GM21717 (cell line): ENCODE measurements around the gene WBP2.

Experiments used
- ATAC-seq: cut with Tn5 transposase; IDR thresholded peaks from one replicate; pipeline ENCODE4 v1.9.1; 2021; ENCODE audit warnings: mild to moderate bottlenecking, moderate library complexity; ENCODE audit not compliant: unreplicated experiment

WBP2 gene

DNA sequence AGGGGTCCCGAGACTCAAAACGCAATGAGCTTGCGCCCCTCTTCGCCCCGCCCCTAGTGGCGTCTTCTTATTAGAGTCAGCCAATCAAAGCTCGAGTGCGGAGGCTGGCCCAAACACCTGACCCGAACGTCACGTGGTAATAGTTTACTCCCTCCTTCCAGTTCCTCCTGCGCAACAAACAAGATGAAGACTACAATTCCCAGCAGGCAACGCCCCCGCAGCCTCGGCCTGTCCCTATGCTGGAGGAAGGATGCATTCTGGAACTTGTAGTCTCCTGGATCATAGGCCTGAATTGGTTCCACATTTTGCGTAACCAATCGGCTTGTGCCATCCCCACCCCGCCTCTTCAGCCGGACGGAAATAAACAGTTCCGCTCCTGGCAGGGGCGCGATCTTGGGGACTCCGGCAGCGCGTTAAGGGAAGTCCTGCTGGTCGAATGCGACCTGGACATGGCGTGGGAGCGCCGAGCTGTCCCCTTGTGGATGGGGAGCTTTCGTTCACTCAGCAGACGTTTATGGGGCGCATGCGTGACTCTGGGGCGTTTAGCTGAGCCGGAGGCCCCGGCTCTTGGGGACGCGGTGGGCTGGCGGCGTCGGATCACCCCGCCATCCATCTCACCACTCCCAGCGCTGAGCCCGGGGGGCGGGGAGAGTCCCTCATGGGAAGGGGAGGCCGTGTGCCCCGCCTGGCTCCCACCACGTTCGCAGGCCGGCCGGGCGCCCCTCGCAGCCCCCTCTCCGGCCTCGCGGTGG, at the start of gene WBP2:
WBP2 (minus strand) TSS at position 26 of the 752 bp plus-strand sequence. CDS start 38 bp downstream, outside the sequence.
- peak; percentile 82 for ATAC-seq

- no peak for ATAC-seq
These were observed 47.3 kb upstream of the WBP2 start for GRCh38 chr17:75902406-75902805.

GRCh38 chr17:75901727-75902126, 46.6 kb upstream of the WBP2 start:
- ATAC-seq = no peak

DNA sequence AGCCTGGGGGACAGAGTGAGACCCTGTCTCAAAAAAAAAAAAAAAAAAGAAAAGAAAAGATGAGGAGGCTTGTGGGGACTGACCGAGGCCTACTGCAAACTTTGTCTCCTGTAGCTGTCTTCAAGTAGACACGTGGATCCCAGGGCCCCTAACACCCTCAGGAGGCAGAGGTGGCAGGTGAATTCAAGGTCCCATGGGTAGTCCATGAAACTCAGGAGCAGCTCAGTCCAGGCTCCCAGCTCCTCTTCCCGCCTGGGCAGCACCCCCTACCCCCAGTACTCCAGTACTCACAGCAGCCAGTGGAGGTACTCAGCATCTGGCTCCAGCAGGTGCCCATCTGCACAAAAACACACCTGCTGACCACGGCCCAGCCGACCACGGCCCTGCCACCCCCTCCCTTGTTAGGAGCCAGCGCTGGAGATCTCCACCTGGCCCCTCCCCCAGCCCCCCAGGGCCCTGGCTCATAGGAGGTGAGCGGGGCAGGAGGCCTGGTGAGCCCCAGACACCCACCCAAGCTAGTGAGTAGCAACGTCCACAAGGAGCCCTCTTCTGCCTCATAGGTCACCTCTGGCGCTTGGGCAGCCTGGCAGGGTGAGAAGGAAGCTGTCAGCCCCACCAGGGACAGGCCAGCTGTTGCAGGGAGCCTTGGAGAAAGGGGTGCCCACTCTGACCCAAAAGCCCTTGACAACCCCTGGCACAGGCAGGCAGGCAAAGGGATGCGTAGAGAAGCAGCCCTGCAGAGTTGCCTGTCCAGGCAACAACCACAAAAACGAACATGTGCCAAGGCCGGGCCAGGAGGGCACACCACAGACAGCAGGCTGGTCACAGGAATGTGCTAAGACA, 45.8 kb upstream of the WBP2 start:
- ATAC-seq = no peak

- no peak for ATAC-seq
These were observed 44.8 kb upstream of the WBP2 start for GRCh38 chr17:75899767-75900468.

DNA sequence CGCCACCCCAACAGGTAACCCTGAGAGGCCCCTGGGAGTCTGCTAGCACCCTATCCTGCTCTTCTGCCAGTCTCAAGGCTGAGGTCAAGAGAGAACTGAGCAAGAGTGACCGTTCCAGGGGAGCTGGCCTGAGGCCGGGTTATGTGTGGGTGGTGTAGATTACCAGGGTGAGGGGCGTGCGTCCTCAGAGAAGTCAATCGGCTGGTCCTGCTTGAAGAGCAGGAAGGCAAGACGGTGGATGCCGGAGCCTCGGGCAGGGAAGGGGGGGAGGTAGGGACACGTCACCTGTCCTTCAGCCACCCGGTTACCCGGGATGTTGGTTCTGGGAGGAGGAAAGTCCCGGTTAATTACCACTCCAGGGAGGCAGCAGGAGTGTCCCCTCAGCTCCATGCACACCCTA, 44.2 kb upstream of the WBP2 start:
- no peak for ATAC-seq

DNA sequence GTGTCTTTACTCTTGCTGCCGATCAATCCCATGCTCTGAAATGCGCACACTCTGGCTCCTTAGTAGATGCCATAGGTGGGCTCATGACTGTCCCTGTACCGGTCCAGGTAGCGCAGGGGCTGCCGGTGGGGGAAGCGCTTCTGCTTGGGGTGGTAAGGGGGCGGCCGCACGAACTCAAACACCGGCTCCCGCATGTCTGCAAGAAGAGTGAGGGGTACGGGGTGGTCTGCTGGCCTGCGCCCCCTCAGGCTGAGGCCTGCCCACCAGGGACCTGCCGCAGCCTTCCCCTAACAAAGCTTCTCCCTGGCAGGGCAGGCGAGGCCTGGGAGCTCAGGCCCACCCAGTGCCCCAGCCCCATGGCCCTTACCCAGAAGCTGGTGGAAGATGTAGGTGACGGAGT, 43.7 kb upstream of the WBP2 start:
- no peak for ATAC-seq

DNA sequence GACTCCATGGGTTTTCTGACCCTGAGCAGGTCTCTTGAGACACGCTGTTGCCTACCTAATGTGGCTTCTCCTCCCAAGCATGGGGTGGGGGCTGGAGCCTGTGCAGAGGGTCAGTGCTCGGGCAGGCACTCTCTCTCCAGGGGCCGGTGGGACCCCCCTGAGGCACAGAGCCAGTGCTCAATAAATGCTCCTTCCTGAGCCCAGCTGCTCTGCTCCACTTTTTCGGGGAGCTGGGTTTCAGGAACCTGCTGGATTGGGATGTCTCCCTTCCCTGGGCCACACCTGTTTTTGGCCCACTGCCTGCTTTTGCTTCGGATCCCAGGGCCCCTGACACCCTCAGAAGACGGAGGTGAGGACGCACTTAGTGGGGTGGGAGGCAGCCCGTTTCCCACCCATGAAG, 42.9 kb upstream of the WBP2 start:
- no peak for ATAC-seq

GRCh38 chr17:75897160-75898019, 42.3 kb upstream of the WBP2 start:
- no peak for ATAC-seq

- ATAC-seq = peak; percentile 39
These were observed 41.5 kb upstream of the WBP2 start, which contains the start of gene TRIM65 for GRCh38 chr17:75896415-75897159. TSS of gene TRIM65 (minus strand) at chr17:75896951. CDS start at chr17:75896937, 14 bp downstream.

DNA sequence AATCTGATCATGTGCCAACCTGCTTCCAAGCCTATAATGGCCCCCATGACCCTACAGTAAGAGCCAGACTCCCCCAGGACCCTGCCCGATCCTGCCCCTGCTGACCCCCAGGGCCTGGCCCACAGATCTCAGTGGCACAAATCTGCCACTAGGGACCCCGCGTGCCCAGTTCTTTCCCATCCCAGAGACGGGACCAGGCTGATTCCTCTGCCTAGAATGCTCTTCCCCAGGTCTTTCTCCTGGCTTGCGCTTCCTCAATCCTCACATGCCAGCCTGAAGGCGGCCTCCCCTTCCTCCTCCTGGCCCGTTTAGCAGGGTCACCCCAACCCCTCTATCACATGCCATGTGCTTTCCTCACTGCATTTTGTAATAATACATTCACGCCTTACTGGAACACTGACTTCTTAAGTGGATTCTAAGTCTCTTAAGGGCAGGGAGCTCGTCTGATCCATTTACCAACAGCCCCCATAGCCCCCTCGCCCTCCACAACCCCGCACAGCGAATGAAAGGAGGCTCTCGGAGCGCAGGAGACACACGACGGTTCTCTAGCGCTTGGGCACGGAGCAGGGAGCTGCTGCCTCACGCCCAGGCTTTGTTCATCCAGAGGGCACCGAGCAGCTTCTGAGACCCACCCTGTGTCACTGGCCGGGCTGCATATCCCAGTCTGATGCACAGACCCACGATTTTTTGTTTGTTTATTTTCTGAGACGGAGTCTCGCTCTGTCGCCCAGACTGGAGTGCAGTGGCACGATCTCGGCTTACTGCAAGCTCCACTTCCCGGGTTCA, 40.4 kb upstream of the WBP2 start:
- ATAC-seq = no peak

DNA sequence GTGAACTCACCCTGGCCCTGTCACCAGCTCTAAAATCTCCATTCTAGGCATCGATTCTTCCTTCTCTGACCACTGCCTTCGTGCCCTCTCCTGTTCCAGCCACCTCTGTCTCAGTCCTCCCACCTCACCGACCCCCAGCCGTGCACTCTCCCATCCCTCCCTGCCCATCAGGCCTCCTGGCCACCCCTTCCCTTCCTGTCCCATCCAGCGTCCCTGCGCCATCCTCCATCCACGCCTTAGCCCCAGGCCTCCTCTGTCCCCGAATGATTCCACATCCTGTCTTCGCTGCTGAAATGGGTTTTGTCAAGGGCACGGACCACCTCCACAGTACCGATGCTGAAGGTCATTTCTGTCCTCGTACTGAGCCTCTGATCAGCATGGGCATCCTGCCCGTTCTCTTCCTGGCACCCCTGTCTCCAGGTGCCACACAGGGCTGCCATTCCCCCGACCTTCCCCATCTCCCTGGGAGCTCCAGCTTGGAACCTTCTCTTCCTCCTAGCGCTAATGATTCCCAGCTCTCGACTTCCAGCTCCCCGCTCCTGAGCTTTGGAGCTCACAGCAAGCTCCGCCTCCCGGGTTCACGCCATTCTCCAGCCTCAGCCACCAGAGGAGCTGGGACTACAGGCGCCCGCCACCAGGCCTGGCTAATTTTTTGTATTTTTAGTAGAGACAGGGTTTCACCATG, 39.1 kb upstream of the WBP2 start:
- ATAC-seq = no peak

DNA sequence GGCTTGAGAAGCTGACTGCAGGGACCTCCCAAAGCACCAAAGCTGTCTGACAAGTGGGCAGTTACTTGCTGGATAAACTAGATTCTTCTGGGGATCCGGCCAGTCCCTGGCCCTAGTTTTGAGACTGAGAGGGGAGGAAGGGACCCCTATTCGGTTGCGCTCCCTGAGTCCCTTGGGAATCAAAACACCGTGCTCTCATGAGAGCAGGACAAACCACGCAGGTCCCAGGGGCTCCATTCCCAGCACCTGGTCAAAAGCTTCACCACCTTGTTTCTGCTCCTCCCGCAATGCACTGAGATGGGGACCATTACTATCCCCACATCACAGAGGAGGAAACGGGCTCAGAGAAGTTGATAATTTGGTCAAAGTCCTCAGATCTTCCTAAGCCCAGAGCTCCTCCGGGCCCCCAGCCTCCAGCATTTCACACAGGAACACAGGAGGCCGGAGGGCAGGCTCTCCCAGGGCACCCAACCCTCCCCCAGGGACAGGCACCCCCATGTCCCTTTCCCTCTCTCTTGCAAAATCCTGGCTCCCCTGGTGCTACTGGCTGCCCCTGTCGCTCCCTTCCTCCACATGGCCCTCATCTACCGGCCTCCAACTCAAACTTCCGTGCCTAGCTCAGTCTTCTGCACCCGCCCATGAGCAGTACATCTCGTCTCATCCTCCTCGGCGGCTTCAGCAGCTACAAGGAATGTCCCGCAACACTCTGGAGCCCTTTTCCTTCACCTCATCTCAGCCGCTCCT, 38.3 kb upstream of the WBP2 start:
- no peak for ATAC-seq

GRCh38 chr17:75892556-75893224, 37.6 kb upstream of the WBP2 start:
- no peak for ATAC-seq

- ATAC-seq = no peak
These were observed 36.7 kb upstream of the WBP2 start for GRCh38 chr17:75891605-75892555.

- no peak for ATAC-seq
These were observed 36.0 kb upstream of the WBP2 start for GRCh38 chr17:75891022-75891604.
